ENCODE measurements around the gene DNER. TPM values are rescaled to one million over a fixed set of nuclear protein-coding genes. Genes with fewer than 3 reads are reported as not detected.

DNER gene
- total and polyA plus RNA-seq, 2 of the 13 experiments (the other 11 are each of a cell fraction or from before 2014, with no cell fraction given), result not detected

GRCh38 chr2:229463841-229464346, 250.5 kb downstream of the DNER start:
- H3K27ac ChIP-seq (ENCODE audit: extremely low read length, insufficient read depth, low read length), result no peak overlapping the region
- H3K4me3 ChIP-seq (replicated peaks in 1 of 3; ENCODE audit: insufficient read depth in 1 of 3, low read depth in 2 of 3, low read length in 3 of 3), result no peak overlapping the region
- FAIRE-seq (no peak), ATAC-seq (no peak), DNase-seq (ENCODE audit: low spot score) (no peak)
- ChIA-PET POLR2A (no interaction called here), CTCF (ENCODE audit: low intra/inter-chr PET ratio, low total read pairs) (no interaction called here)
- H3K9me3 ChIP-seq (ENCODE audit: low read length), result no peaks in the 10 kb centered on the region
- no peak for TF ChIP-seq ZNF841 (CRISPR knock-in tag; IDR thresholded peaks at IDR 0.05; ENCODE audit: borderline replicate concordance)
- H3K79me2 ChIP-seq (ENCODE audit: insufficient read depth, low read length), result no peaks in the 10 kb centered on the region
- no peaks in the 10 kb centered on the region for H4K20me1 ChIP-seq (ENCODE audit: insufficient read depth, low read length)
- in situ Hi-C loops (cut with HindIII; ENCODE audit: extremely low pct_ligation_motif_present, low pct_unique_long_range_greater_than_20kb), result no loop called here
- H3K9ac ChIP-seq (ENCODE audit: insufficient read depth, low read depth, low read length), result no peak overlapping the region
- intact Hi-C loops (cut with micrococcal nuclease; ENCODE audit: unreplicated experiment), result no loop called here
- no peaks in the 10 kb centered on the region for H3K4me1 ChIP-seq (ENCODE audit: insufficient read depth, low read length)
- no TSS peak for BruUV-seq (replicated peaks)
- H3K36me3 ChIP-seq (replicated peaks in 1 of 2; ENCODE audit: control insufficient read depth in 1 of 2, insufficient read depth in 2 of 2, low read length in 2 of 2), result no peaks in the 10 kb centered on the region
- WGBS (ENCODE audit: low lambda C conversion rate), result 52% methylated on average over 1 of the region's 2 CpGs
- peaks cover 0 to 13% of the 10 kb centered on the region in 2 experiments; a peak in 1 of 5 replicates for H3K27me3 ChIP-seq (ENCODE audit: control insufficient read depth in 1 of 2, insufficient read depth in 2 of 2, low read length in 2 of 2)
- no peak overlapping the region for H3K4me2 ChIP-seq (ENCODE audit: low read depth, low read length)
- H2AFZ ChIP-seq (ENCODE audit: low read length), result no peak overlapping the region

- Histone ChIP-seq H3K27ac (ENCODE audit: extremely low read length, insufficient read depth, low read length) (no peak overlapping the region), H3K4me2 (ENCODE audit: low read depth, low read length) (no peak overlapping the region), H3K9me3 (ENCODE audit: low read length) (no peaks in the 10 kb centered on the region), H3K4me1 (ENCODE audit: insufficient read depth, low read length) (no peaks in the 10 kb centered on the region), H3K36me3 (replicated peaks in 1 of 2; ENCODE audit: control insufficient read depth in 1 of 2, insufficient read depth in 2 of 2, low read length in 2 of 2) (no peaks in the 10 kb centered on the region), H3K27me3 (ENCODE audit: control insufficient read depth in 1 of 2, insufficient read depth in 2 of 2, low read length in 2 of 2) (0 out of 5 replicates have a peak, but pooled peaks cover 0 to 9% of the 10 kb centered on the region in 2 experiments), H3K79me2 (ENCODE audit: insufficient read depth, low read length) (no peaks in the 10 kb centered on the region), H4K20me1 (ENCODE audit: insufficient read depth, low read length) (no peaks in the 10 kb centered on the region), H2AFZ (ENCODE audit: low read length) (no peak overlapping the region), H3K4me3 (replicated peaks in 1 of 3; ENCODE audit: insufficient read depth in 1 of 3, low read depth in 2 of 3, low read length in 3 of 3) (no peak overlapping the region), H3K9ac (ENCODE audit: insufficient read depth, low read depth, low read length) (no peak overlapping the region)
- in situ Hi-C loops (cut with HindIII; ENCODE audit: extremely low pct_ligation_motif_present, low pct_unique_long_range_greater_than_20kb), result no loop called here
- intact Hi-C loops (cut with micrococcal nuclease; ENCODE audit: unreplicated experiment), result no loop called here
- no TSS peak for BruUV-seq (replicated peaks)
- peak; percentile 55 to 87 for TF ChIP-seq MAFK (conservative IDR thresholded peaks at IDR 0.05 in 1 of 2, IDR thresholded peaks at IDR 0.05 in 1 of 2; ENCODE audit: low read length in 2 of 2)
- TF ChIP-seq ZNF367 (CRISPR knock-in tag; IDR thresholded peaks at IDR 0.05; ENCODE audit: borderline replicate concordance), result no peak
- peak; percentile 76 for TF ChIP-seq MAFF (IDR thresholded peaks at IDR 0.05; ENCODE audit: low read depth, low read length)
- no peak for TF ChIP-seq ZNF484 (CRISPR knock-in tag; IDR thresholded peaks at IDR 0.05; ENCODE audit: borderline replicate concordance, low read depth)
- TF ChIP-seq CREM (IDR thresholded peaks at IDR 0.05), result no peak
- TF ChIP-seq CREM (CRISPR knock-in tag; IDR thresholded peaks at IDR 0.05), result no peak
- DNase-seq (ENCODE audit: low spot score) (no peak), ATAC-seq (no peak), FAIRE-seq (no peak)
- ChIA-PET CTCF (ENCODE audit: low intra/inter-chr PET ratio, low total read pairs) (no interaction called here), POLR2A (no interaction called here)
These were observed 252.2 kb downstream of the DNER start for GRCh38 chr2:229462112-229462511.

Data from HepG2 (cell line).